ENCODE results near the gene ELMO3.

ELMO3 gene

GRCh38 chr16:67206838-67207248, 7.9 kb downstream of the ELMO3 start:
- DNase-seq, result peak; percentile 37
- H3K4me1 ChIP-seq (ENCODE audit: control insufficient read depth, low read depth, low read length), result no peaks in the 10 kb centered on the region
- no peak overlapping the region for H2BK15ac ChIP-seq (replicated peaks; ENCODE audit: low read depth)
- no peak overlapping the region for H2AK5ac ChIP-seq (ENCODE audit: low read length)
- H3K4ac ChIP-seq (ENCODE audit: low read depth, low read length), result no peak overlapping the region
- H2BK5ac ChIP-seq (ENCODE audit: low read length), result no peak overlapping the region
- no peak overlapping the region for H3K9ac ChIP-seq (ENCODE audit: low read length)
- no peak overlapping the region for H4K5ac ChIP-seq (ENCODE audit: low read length)
- H3K4me3 ChIP-seq (ENCODE audit: low read length), result no peak overlapping the region
- no peak overlapping the region for H4K8ac ChIP-seq (ENCODE audit: low read depth, low read length)
- H3K27me3 ChIP-seq (ENCODE audit: insufficient read depth, low read length, poor library complexity), result no peaks in the 10 kb centered on the region
- H3K27ac ChIP-seq (ENCODE audit: low read depth, low read length), result no peak overlapping the region
- H3K18ac ChIP-seq (ENCODE audit: low read length), result no peak overlapping the region
- H3K79me2 ChIP-seq (ENCODE audit: control insufficient read depth, insufficient read depth, low read length), result no peaks in the 10 kb centered on the region
- H3K56ac ChIP-seq (ENCODE audit: low read length), result no peak overlapping the region
- H2BK120ac ChIP-seq (ENCODE audit: low read depth, low read length), result no peak overlapping the region
- H3K36me3 ChIP-seq (ENCODE audit: control insufficient read depth, insufficient read depth, low read length), result no peaks in the 10 kb centered on the region
- no peak overlapping the region for H3K23ac ChIP-seq (ENCODE audit: low read length)
- no CpG with 5 or more reads among the region's 3 CpGs for WGBS (ENCODE audit: extremely low coverage, insufficient coverage, low lambda C conversion rate)
- no peak overlapping the region for H3K4me2 ChIP-seq (ENCODE audit: low read length)
- no peaks in the 10 kb centered on the region for H3K79me1 ChIP-seq (ENCODE audit: low read length)

- Histone ChIP-seq H2BK5ac (ENCODE audit: low read length) (no peak overlapping the region), H3K4me1 (ENCODE audit: control insufficient read depth, low read depth, low read length) (no peaks in the 10 kb centered on the region), H3K4me2 (ENCODE audit: low read length) (no peak overlapping the region), H3K36me3 (ENCODE audit: control insufficient read depth, insufficient read depth, low read length) (no peaks in the 10 kb centered on the region), H3K4me3 (ENCODE audit: low read length) (no peak overlapping the region), H2BK120ac (ENCODE audit: low read depth, low read length) (no peak overlapping the region), H3K18ac (ENCODE audit: low read length) (no peak overlapping the region), H3K79me1 (ENCODE audit: low read length) (no peaks in the 10 kb centered on the region), H3K56ac (ENCODE audit: low read length) (no peak overlapping the region), H3K23ac (ENCODE audit: low read length) (no peak overlapping the region), H3K27me3 (ENCODE audit: insufficient read depth, low read length, poor library complexity) (no peaks in the 10 kb centered on the region), H4K5ac (ENCODE audit: low read length) (no peak overlapping the region), H2AK5ac (ENCODE audit: low read length) (no peak overlapping the region), H3K4ac (ENCODE audit: low read depth, low read length) (no peak overlapping the region), H4K8ac (ENCODE audit: low read depth, low read length) (no peak overlapping the region), H3K9ac (ENCODE audit: low read length) (no peak overlapping the region), H3K79me2 (ENCODE audit: control insufficient read depth, insufficient read depth, low read length) (no peaks in the 10 kb centered on the region), H2BK15ac (replicated peaks; ENCODE audit: low read depth) (no peak overlapping the region), H3K27ac (ENCODE audit: low read depth, low read length) (no peak overlapping the region)
- no peak for DNase-seq
- WGBS (ENCODE audit: extremely low coverage, insufficient coverage, low lambda C conversion rate), result no CpG with 5 or more reads among the region's 21 CpGs
Observed at GRCh38 chr16:67207249-67208091, 8.5 kb downstream of the ELMO3 start.

DNA sequence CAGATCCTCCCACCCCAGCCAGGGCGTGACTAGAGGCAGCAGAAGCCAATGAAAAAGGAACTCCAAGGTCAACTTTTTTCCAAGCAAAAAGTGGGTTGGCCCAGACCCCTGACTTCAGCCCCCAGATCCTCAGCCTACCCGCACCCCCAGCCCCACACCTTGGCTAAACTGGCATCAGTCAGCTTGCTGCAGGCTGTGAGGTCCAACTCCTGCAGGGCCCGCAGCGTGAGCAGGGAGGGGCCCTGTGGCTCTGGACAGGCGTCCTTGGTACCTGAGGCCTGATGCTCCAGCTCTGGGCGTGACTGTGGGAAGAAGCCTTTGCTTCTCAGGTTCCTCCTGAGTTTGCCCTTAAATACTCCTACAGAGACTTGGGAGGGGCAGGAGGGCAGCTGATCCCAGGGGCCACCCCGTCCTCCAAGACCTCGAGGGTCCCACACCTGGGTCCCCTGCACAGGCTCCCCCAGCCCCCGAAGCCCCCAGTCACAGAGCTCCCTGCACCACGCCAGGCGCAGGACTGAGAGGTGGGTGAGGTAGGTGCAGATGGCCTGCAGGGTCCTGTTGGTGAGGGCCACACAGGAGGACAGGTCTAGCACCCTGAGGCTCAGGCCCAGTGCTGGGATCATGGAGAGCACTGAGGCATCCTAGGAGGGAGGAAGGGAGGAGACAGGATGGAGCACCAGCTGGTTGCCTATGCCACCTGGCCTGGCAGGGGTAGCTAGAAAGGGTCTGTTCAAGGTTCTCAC, 9.4 kb downstream of the ELMO3 start:
- H2AK5ac ChIP-seq (ENCODE audit: low read length), result no peak overlapping the region
- no peak overlapping the region for H3K4me2 ChIP-seq (ENCODE audit: low read length)
- H3K18ac ChIP-seq (ENCODE audit: low read length), result no peak overlapping the region
- H3K4ac ChIP-seq (ENCODE audit: low read depth, low read length), result no peak overlapping the region
- no CpG with 5 or more reads among the region's 11 CpGs for WGBS (ENCODE audit: extremely low coverage, insufficient coverage, low lambda C conversion rate)
- DNase-seq, result no peak
- H3K9ac ChIP-seq (ENCODE audit: low read length), result no peak overlapping the region
- H3K4me1 ChIP-seq (ENCODE audit: control insufficient read depth, low read depth, low read length), result no peaks in the 10 kb centered on the region
- no peak overlapping the region for H2BK5ac ChIP-seq (ENCODE audit: low read length)
- no peaks in the 10 kb centered on the region for H3K79me1 ChIP-seq (ENCODE audit: low read length)
- H2BK120ac ChIP-seq (ENCODE audit: low read depth, low read length), result no peak overlapping the region
- no peak overlapping the region for H3K56ac ChIP-seq (ENCODE audit: low read length)
- H3K36me3 ChIP-seq (ENCODE audit: control insufficient read depth, insufficient read depth, low read length), result no peaks in the 10 kb centered on the region
- H3K23ac ChIP-seq (ENCODE audit: low read length), result no peak overlapping the region
- H4K5ac ChIP-seq (ENCODE audit: low read length), result no peak overlapping the region
- no peaks in the 10 kb centered on the region for H3K79me2 ChIP-seq (ENCODE audit: control insufficient read depth, insufficient read depth, low read length)
- no peak overlapping the region for H4K8ac ChIP-seq (ENCODE audit: low read depth, low read length)
- no peak overlapping the region for H2BK15ac ChIP-seq (replicated peaks; ENCODE audit: low read depth)
- H3K4me3 ChIP-seq (ENCODE audit: low read length), result no peak overlapping the region
- no peak overlapping the region for H3K27ac ChIP-seq (ENCODE audit: low read depth, low read length)
- H3K27me3 ChIP-seq (ENCODE audit: insufficient read depth, low read length, poor library complexity), result no peaks in the 10 kb centered on the region

- no peak overlapping the region for H2BK15ac ChIP-seq (replicated peaks; ENCODE audit: low read depth)
- H3K79me1 ChIP-seq (ENCODE audit: low read length), result no peaks in the 10 kb centered on the region
- H2BK120ac ChIP-seq (ENCODE audit: low read depth, low read length), result no peak overlapping the region
- H3K4me1 ChIP-seq (ENCODE audit: control insufficient read depth, low read depth, low read length), result no peaks in the 10 kb centered on the region
- no peak overlapping the region for H3K4ac ChIP-seq (ENCODE audit: low read depth, low read length)
- H3K4me3 ChIP-seq (ENCODE audit: low read length), result no peak overlapping the region
- no peaks in the 10 kb centered on the region for H3K36me3 ChIP-seq (ENCODE audit: control insufficient read depth, insufficient read depth, low read length)
- no peak overlapping the region for H3K23ac ChIP-seq (ENCODE audit: low read length)
- H3K56ac ChIP-seq (ENCODE audit: low read length), result no peak overlapping the region
- DNase-seq, result no peak
- WGBS (ENCODE audit: extremely low coverage, insufficient coverage, low lambda C conversion rate), result no CpG with 5 or more reads among the region's 8 CpGs
- no peak overlapping the region for H2AK5ac ChIP-seq (ENCODE audit: low read length)
- no peak overlapping the region for H3K18ac ChIP-seq (ENCODE audit: low read length)
- no peak overlapping the region for H3K9ac ChIP-seq (ENCODE audit: low read length)
- no peak overlapping the region for H2BK5ac ChIP-seq (ENCODE audit: low read length)
- H4K5ac ChIP-seq (ENCODE audit: low read length), result no peak overlapping the region
- no peak overlapping the region for H3K4me2 ChIP-seq (ENCODE audit: low read length)
- no peak overlapping the region for H4K8ac ChIP-seq (ENCODE audit: low read depth, low read length)
- no peaks in the 10 kb centered on the region for H3K27me3 ChIP-seq (ENCODE audit: insufficient read depth, low read length, poor library complexity)
- H3K79me2 ChIP-seq (ENCODE audit: control insufficient read depth, insufficient read depth, low read length), result no peaks in the 10 kb centered on the region
- no peak overlapping the region for H3K27ac ChIP-seq (ENCODE audit: low read depth, low read length)
Observed at GRCh38 chr16:67209565-67209964, 10.6 kb downstream of the ELMO3 start.

- Histone ChIP-seq H3K9ac (ENCODE audit: low read length) (no peak overlapping the region), H3K79me2 (ENCODE audit: control insufficient read depth, insufficient read depth, low read length) (no peaks in the 10 kb centered on the region), H3K27me3 (ENCODE audit: insufficient read depth, low read length, poor library complexity) (no peaks in the 10 kb centered on the region), H4K5ac (ENCODE audit: low read length) (no peak overlapping the region), H3K27ac (ENCODE audit: low read depth, low read length) (no peak overlapping the region), H2BK5ac (ENCODE audit: low read length) (no peak overlapping the region), H4K8ac (ENCODE audit: low read depth, low read length) (no peak overlapping the region), H3K4me1 (ENCODE audit: control insufficient read depth, low read depth, low read length) (no peaks in the 10 kb centered on the region), H2BK15ac (replicated peaks; ENCODE audit: low read depth) (no peak overlapping the region), H3K18ac (ENCODE audit: low read length) (no peak overlapping the region), H3K4me3 (ENCODE audit: low read length) (no peak overlapping the region), H3K23ac (ENCODE audit: low read length) (no peak overlapping the region), H3K79me1 (ENCODE audit: low read length) (no peaks in the 10 kb centered on the region), H2BK120ac (ENCODE audit: low read depth, low read length) (no peak overlapping the region), H3K36me3 (ENCODE audit: control insufficient read depth, insufficient read depth, low read length) (no peaks in the 10 kb centered on the region), H3K4ac (ENCODE audit: low read depth, low read length) (no peak overlapping the region), H3K4me2 (ENCODE audit: low read length) (no peak overlapping the region), H2AK5ac (ENCODE audit: low read length) (no peak overlapping the region), H3K56ac (ENCODE audit: low read length) (no peak overlapping the region)
- DNase-seq, result no peak
- WGBS (ENCODE audit: extremely low coverage, insufficient coverage, low lambda C conversion rate), result no CpG with 5 or more reads among the region's 25 CpGs
Observed at GRCh38 chr16:67210069-67210937, 11.4 kb downstream of the ELMO3 start.
